NB4 (cell line): ENCODE data around the gene FANCI.
A peak's percentile ranks its signal among the peaks of the same experiment; 100 is the strongest.

Source experiments
- DNase-seq: peaks from one replicate; pipeline ENCODE4 v3.0.0; 2010; ENCODE audit warnings: low read depth
- H3K4me3 ChIP-seq: one replicate; pipeline ENCODE4 v1.5.1; 2011; ENCODE audit warnings: mild to moderate bottlenecking, low read depth, low read length, moderate library complexity
- CTCF ChIP-seq: IDR thresholded peaks from one replicate; pipeline ENCODE4 v1.5.1; 2012; ENCODE audit warnings: low read depth, low read length
- MYC ChIP-seq: IDR thresholded peaks from 2 replicates; pipeline ENCODE4 v1.6.1; 2011; ENCODE audit warnings: low read depth, low read length
- POLR2A ChIP-seq: IDR thresholded peaks from 2 replicates; pipeline ENCODE4 v1.6.1; 2011; ENCODE audit warnings: mild to moderate bottlenecking; ENCODE audit not compliant: insufficient read length; ENCODE audit errors: extremely low read depth
- TF ChIP-seq, protein P1 (sequence below): IDR thresholded peaks from 2 replicates; pipeline ENCODE4 v1.6.1; 2011; ENCODE audit warnings: low read depth, low read length

FANCI gene

GRCh38 chr15:89197503-89197971, 46.2 kb upstream of the FANCI start:
- TF ChIP-seq CTCF (no peak), POLR2A (no peak), MYC (no peak)
- TF ChIP-seq, protein P1, sequence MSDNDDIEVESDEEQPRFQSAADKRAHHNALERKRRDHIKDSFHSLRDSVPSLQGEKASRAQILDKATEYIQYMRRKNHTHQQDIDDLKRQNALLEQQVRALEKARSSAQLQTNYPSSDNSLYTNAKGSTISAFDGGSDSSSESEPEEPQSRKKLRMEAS = no peak
- DNase-seq = peak; percentile 25
- no peak overlapping the region for H3K4me3 ChIP-seq

DNA sequence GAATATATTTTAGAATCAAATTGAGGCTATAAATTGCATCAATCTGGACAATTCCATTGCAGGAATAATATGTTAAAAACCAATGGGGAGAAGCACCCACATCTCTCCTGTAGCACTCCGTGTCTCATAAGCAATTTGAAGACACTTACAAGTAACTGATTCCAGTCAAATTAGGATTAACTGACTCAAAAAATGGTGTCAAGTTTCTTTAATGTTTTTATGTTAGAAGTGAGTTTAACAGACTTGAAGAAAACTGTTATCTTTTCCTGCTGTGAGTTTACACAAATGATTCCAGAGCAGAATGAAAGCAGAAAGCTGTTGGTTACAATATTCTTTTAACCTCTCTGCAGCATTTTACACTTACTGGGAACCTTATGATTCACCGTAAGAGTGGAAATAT, 45.6 kb upstream of the FANCI start:
- TF ChIP-seq CTCF = no peak
- no peak for TF ChIP-seq MYC
- no peak for TF ChIP-seq POLR2A
- TF ChIP-seq, protein P1 = no peak
- no peak overlapping the region for H3K4me3 ChIP-seq
- DNase-seq = no peak

DNA sequence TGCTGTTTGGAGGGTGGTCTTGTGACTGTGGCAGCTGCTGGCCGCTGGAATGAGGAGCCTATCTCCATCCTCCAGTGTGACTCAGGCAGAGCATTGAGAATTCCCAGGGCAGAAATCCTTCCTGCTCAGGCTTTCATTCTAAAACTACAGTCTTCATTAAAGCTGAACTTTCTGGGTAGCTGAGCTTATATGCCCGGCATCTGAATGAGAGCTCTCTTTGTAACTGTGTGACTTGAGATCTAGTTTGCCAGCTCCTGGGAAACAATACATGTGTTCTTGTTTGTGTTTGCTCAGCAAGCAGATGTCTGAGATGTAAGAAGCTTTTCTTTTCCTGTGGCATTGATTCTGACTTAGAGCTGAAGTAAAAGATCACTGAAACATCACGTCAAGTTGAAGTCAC, 44.8 kb upstream of the FANCI start:
- TF ChIP-seq CTCF (no peak), POLR2A (no peak), MYC (no peak)
- TF ChIP-seq, protein P1 = no peak

GRCh38 chr15:89199746-89200145, 44.0 kb upstream of the FANCI start:
- DNase-seq = no peak
- no peak overlapping the region for H3K4me3 ChIP-seq
- TF ChIP-seq CTCF (no peak), POLR2A (no peak)
- TF ChIP-seq, protein P1 = no peak

More for the DNA sequence above, 44.8 kb upstream of the FANCI start:
- no peak for DNase-seq
- H3K4me3 ChIP-seq = no peak overlapping the region

- no peak for DNase-seq
- TF ChIP-seq CTCF = no peak
- TF ChIP-seq, protein P1 = no peak
- TF ChIP-seq POLR2A = no peak
- no peak for TF ChIP-seq MYC
- no peak overlapping the region for H3K4me3 ChIP-seq
Measured at GRCh38 chr15:89200182-89200581, 43.6 kb upstream of the FANCI start.
